ENCODE measurements around the gene GBF1. TPM values are rescaled to one million over a fixed set of nuclear protein-coding genes. Genes with fewer than 3 reads are reported as not detected.

Gene GBF1
- total RNA-seq, 1 experiment from 2014 or later, result 28.3 TPM

DNA sequence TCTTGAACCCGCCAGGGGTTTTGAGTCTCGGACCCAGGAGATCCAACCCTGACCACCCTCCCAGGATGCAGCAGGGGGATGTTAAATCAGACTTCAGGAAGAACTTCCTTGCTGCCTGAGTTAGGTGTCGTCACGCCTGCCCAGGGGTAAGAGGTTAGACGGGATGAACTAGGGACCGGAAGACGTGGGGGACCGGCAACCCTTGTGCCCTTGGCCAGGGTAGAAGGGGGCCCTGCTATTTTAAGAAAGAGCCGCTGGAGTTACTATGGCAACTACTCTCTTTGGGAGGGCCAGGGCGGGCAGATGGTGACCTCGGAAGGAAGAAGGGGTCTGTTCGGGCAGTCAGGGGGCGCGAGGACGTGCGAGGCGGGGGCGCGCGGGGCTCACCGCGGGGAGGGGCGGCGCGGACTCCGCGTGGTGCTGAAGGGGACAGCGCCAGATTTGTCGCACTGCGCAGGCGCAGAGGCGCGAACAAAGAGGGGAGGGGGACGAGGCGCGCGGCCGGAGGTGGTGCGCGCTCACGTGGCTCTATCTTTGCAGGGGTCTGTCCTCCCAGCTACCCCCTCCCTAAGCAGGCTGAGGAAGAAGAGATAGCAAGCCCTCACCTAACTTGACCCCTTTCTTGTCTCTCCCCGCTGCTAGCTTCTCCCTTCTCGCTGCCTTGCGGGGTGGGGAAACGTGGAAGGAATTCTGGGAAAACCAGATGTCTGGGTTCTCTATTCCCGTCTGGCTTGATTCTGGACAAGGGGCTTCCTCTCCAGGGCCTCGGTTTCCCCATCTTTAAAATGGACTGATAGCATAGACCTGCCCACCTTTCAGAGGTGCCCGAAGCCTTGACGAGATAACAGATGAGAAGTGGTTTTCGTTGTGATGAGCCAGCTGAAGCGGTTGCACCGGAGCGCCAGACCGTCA is 174.2 kb downstream of the GBF1 start:
- intact Hi-C loops (cut with micrococcal nuclease; ENCODE audit: unreplicated experiment), result loop anchor here (2.0 to 5.0 kb wide), 3 partner anchors 17 to 163 kb away; no protein-coding TSS in a partner anchor
- no TSS peak for BruUV-seq (replicated peaks)
- no peaks in the 10 kb centered on the region for H4K20me1 ChIP-seq (ENCODE audit: insufficient read depth)
- no peaks in the 10 kb centered on the region; the same call in 1 of the 2 replicates for H3F3A ChIP-seq (ENCODE audit: insufficient read depth, low read depth)
- H3K27me3 ChIP-seq (ENCODE audit: insufficient read depth, low read depth), result 0 out of 2 replicates have a peak, but pooled peaks cover 17% of the 10 kb centered on the region
- H2AFZ ChIP-seq, result peak overlapping the region; percentile 94; the same call in 1 of the 2 replicates
- no peaks in the 10 kb centered on the region for H3K9me2 ChIP-seq (ENCODE audit: insufficient read depth)
- H3K4me3 ChIP-seq, result peak overlapping the region; percentile 94
- no peak overlapping the region for H3K27ac ChIP-seq
- no peaks in the 10 kb centered on the region for H3K36me3 ChIP-seq (ENCODE audit: low read depth)
- ChIA-PET POLR2A (ENCODE audit: unreplicated experiment) (no interaction called here), CTCF (no interaction called here)
- DNase-seq, result peak in 1 of 2 experiments; percentile 40
- peaks cover 5% of the 10 kb centered on the region; the same call in 1 of the 2 replicates for H3K4me1 ChIP-seq (replicated peaks; ENCODE audit: insufficient read depth)
- H3K4me2 ChIP-seq, result peak overlapping the region; percentile 97
- H3K9me3 ChIP-seq (ENCODE audit: insufficient read depth, low read depth), result no peaks in the 10 kb centered on the region
- no peak for TF ChIP-seq EZH2 (IDR thresholded peaks at IDR 0.05; ENCODE audit: low read depth)
- TF ChIP-seq CTCF (conservative IDR thresholded peaks at IDR 0.05), result no peak
- no peaks in the 10 kb centered on the region for H3K79me2 ChIP-seq (ENCODE audit: low read depth)

DNA sequence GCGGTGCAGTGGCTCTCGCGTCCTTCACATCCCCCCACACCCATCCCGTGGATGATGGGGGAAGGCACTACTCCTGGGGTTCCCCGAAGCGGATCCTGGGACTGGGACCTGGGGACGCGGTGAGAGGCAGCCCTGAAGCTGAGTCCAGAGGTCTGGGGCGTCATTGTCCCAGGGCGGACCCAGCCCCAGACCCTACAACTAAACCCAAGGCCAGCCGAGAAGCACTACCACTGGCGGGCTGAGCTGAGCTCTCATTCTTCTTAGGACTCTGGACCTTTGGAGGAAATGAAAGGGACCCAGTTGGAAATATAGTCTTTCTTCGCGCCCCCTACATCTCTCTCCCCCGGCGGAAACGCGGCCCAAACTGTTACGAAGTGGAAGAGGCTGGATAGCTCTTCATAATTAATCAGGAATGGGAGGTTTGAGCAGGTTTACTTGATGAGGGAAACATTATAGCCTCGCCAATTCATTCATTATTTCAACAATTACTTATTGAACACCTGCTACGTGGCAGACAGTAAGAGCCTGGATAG is 174.9 kb downstream of the GBF1 start:
- Histone ChIP-seq H3K27ac (peak overlapping the region; percentile 57; the same call in 1 of the 2 replicates), H3K9me2 (ENCODE audit: insufficient read depth) (no peaks in the 10 kb centered on the region), H2AFZ (peak overlapping the region; percentile 94), H4K20me1 (ENCODE audit: insufficient read depth) (no peaks in the 10 kb centered on the region), H3K4me2 (peak overlapping the region; percentile 97), H3K4me1 (replicated peaks; ENCODE audit: insufficient read depth) (peaks cover 5% of the 10 kb centered on the region; the same call in 1 of the 2 replicates), H3K79me2 (ENCODE audit: low read depth) (no peaks in the 10 kb centered on the region), H3K27me3 (ENCODE audit: insufficient read depth, low read depth) (0 out of 2 replicates have a peak, but pooled peaks cover 11% of the 10 kb centered on the region), H3K36me3 (ENCODE audit: low read depth) (no peaks in the 10 kb centered on the region), H3K9me3 (ENCODE audit: insufficient read depth, low read depth) (no peaks in the 10 kb centered on the region), H3F3A (ENCODE audit: insufficient read depth, low read depth) (no peaks in the 10 kb centered on the region; the same call in 1 of the 2 replicates), H3K4me3 (peak overlapping the region; percentile 94)
- intact Hi-C loops (cut with micrococcal nuclease; ENCODE audit: unreplicated experiment), result loop anchor here (2.0 to 5.0 kb wide), 3 partner anchors 17 to 162 kb away; no protein-coding TSS in a partner anchor
- TF ChIP-seq EZH2 (IDR thresholded peaks at IDR 0.05; ENCODE audit: low read depth) (no peak), CTCF (conservative IDR thresholded peaks at IDR 0.05) (no peak)
- BruUV-seq (replicated peaks), result no TSS peak
- CTCF ChIA-PET, result interaction anchor here (0.5 to 0.6 kb wide), 2 partner anchors 158 to 953 kb away, joined by 3 read pairs; no protein-coding TSS in a partner anchor
- POLR2A ChIA-PET (ENCODE audit: unreplicated experiment), result interaction anchor here (0.7 kb wide), 1 partner anchor 30 kb away, joined by 3 read pairs; no protein-coding TSS in a partner anchor
- no peak for DNase-seq
